Measurements from ENCODE around the gene PALD1.

The PALD1 gene

GRCh38 chr10:70564113-70564725 lies 85.7 kb downstream of the PALD1 start:
- no peaks in the 10 kb centered on the region for H3K9me3 ChIP-seq (ENCODE audit: insufficient read depth, low read depth, low read length)
- no peak overlapping the region for H3K4me3 ChIP-seq (ENCODE audit: low read length)
- H3K9ac ChIP-seq (ENCODE audit: low read depth, low read length), result no peak overlapping the region
- no peaks in the 10 kb centered on the region for H3K36me3 ChIP-seq (ENCODE audit: insufficient read depth, low read depth, low read length)
- no peaks in the 10 kb centered on the region for H3K4me1 ChIP-seq (ENCODE audit: insufficient read depth, low read length)
- H3K27ac ChIP-seq (ENCODE audit: low read length), result no peak overlapping the region
- no peaks in the 10 kb centered on the region for H3K27me3 ChIP-seq (ENCODE audit: insufficient read depth, low read length)

DNA sequence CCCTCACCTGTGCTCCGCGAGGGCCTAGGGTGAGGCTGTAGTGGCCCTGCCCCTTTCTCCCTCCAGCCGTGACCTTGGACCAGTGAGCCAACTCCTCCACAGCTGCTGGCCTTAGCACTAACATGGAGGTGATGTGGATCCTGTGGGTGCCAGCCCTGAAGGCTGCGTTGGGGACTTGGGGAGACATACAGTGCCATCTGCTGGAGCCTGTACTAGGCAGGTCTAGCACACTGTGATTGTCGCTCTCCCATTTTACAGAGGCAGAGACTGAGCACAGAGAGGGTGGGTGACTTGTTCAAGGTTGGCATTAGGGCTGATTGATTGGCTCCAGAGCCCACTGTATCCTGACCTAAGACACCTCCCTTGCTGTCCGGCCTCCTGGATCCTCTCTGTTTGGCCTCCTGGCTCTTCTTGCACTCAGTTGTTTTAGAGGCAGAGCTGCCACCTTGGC lies 86.4 kb downstream of the PALD1 start:
- H3K9me3 ChIP-seq (ENCODE audit: insufficient read depth, low read depth, low read length), result no peaks in the 10 kb centered on the region
- H3K4me3 ChIP-seq (ENCODE audit: low read length), result no peak overlapping the region
- no peak overlapping the region for H3K9ac ChIP-seq (ENCODE audit: low read depth, low read length)
- no peaks in the 10 kb centered on the region for H3K27me3 ChIP-seq (ENCODE audit: insufficient read depth, low read length)
- no peak overlapping the region for H3K27ac ChIP-seq (ENCODE audit: low read length)
- no peaks in the 10 kb centered on the region for H3K36me3 ChIP-seq (ENCODE audit: insufficient read depth, low read depth, low read length)
- no peaks in the 10 kb centered on the region for H3K4me1 ChIP-seq (ENCODE audit: insufficient read depth, low read length)

DNA sequence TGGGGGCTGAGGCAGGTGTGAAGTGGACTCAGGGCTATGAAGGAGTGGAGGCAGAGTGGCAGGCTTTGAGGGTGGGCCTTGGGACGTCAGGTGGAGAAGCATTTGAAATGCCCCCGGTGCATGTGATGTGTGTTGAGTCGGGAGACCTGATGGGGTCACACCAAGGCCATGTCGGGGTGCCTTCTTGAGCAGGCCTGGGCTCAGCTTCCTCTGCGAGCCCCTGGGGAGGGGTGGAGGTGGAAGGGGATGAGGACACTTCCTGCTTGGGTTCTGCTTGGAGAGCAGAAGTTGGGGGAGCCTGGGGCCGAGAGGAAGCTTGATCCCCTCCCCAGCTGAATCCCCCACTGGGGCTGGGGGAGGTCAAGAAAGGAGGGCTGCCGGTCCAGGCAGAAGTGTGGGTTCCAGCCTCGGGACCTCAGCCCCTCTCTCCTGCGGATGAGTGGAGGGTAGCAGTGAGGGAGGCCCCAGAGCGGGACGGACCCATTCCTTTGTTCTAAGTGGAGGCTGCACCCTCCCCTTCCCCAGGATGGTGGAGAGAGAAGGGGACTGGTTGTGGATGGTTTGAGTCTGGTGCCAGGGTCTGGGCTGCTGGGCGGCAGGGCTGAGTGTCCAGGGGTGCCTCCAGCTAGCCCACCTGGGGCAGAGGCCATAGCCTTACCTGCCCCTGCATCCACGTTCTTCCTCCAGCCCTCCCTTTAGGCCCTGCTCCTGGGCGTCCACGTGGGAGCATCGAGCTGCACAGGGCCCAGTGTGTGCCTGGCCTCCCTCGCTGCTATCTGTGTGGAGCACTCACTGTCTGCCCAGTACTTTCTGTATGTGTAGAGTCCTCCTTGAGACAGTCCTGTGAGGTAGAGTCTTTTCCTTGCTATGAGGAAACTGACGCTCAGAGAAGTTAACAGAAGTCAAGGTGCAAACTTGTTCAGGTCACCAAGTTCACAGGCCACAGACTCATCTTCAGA lies 87.3 kb downstream of the PALD1 start:
- Histone ChIP-seq H3K27me3 (ENCODE audit: insufficient read depth, low read length) (no peaks in the 10 kb centered on the region), H3K9me3 (ENCODE audit: insufficient read depth, low read depth, low read length) (no peaks in the 10 kb centered on the region), H3K4me1 (ENCODE audit: insufficient read depth, low read length) (no peaks in the 10 kb centered on the region), H3K4me3 (ENCODE audit: low read length) (no peak overlapping the region), H3K9ac (ENCODE audit: low read depth, low read length) (no peak overlapping the region), H3K36me3 (ENCODE audit: insufficient read depth, low read depth, low read length) (no peaks in the 10 kb centered on the region), H3K27ac (ENCODE audit: low read length) (no peak overlapping the region)

DNA sequence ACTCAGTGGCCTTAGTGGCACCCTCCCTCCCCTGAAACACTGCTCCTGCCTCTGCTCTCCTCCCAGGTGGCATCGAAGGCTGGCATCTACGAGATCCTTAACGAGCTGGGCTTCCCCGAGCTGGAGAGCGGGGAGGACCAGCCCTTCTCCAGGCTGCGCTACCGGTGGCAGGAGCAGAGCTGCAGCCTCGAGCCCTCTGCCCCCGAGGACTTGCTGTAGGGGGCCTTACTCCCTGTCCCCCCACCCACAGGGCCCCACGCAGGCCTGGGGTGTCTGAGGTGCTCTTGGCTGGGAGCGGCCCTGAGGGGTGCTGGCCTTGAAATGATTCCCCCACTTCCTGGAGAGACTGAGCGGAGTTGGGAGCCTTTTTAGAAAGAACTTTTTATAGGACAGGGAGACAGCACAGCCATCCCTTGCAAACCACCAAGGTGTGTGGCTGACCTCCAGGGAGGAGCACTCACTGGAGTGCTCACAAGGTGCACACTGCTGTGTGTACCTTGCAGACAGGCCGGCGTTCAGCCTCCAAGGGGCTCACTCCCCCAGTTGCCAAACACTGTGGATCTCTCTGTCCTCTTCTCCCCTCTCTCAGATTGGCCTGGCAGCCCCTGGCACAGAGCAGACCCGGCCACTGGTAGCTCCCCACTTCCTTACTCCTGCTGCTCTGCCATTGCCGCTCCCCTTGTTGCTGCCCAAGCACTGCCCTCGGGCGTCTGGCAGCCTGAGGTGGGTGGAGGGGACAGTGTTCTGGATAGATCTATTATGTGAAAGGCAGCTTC lies 88.1 kb downstream of the PALD1 start:
- Histone ChIP-seq H3K36me3 (ENCODE audit: insufficient read depth, low read depth, low read length) (no peaks in the 10 kb centered on the region), H3K4me1 (ENCODE audit: insufficient read depth, low read length) (no peaks in the 10 kb centered on the region)

DNA sequence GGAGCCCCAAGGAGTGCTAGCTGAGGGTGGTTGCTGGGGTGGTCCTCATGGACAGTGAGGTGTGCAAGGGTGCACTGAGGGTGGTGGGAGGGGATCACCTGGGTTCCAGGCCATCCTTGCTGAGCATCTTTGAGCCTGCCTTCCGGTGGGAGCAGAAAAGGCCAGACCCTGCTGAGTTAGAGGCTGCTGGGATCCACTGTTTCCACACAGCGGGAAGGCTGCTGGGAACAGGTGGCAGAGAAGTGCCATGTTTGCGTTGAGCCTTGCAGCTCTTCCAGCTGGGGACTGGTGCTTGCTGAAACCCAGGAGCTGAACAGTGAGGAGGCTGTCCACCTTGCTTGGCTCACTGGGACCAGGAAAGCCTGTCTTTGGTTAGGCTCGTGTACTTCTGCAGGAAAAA lies 89.0 kb downstream of the PALD1 start:
- H3K4me3 ChIP-seq (ENCODE audit: low read length), result no peak overlapping the region
- no peak overlapping the region for H3K9ac ChIP-seq (ENCODE audit: low read depth, low read length)
- no peaks in the 10 kb centered on the region for H3K4me1 ChIP-seq (ENCODE audit: insufficient read depth, low read length)
- H3K27me3 ChIP-seq (ENCODE audit: insufficient read depth, low read length), result no peaks in the 10 kb centered on the region
- no peaks in the 10 kb centered on the region for H3K9me3 ChIP-seq (ENCODE audit: insufficient read depth, low read depth, low read length)
- no peak overlapping the region for H3K27ac ChIP-seq (ENCODE audit: low read length)
- H3K36me3 ChIP-seq (ENCODE audit: insufficient read depth, low read depth, low read length), result no peaks in the 10 kb centered on the region

More for the DNA sequence above, 88.1 kb downstream of the PALD1 start:
- H3K9ac ChIP-seq (ENCODE audit: low read depth, low read length), result no peak overlapping the region
- no peak overlapping the region for H3K4me3 ChIP-seq (ENCODE audit: low read length)
- no peaks in the 10 kb centered on the region for H3K9me3 ChIP-seq (ENCODE audit: insufficient read depth, low read depth, low read length)
- no peaks in the 10 kb centered on the region for H3K27me3 ChIP-seq (ENCODE audit: insufficient read depth, low read length)
- no peak overlapping the region for H3K27ac ChIP-seq (ENCODE audit: low read length)

DNA sequence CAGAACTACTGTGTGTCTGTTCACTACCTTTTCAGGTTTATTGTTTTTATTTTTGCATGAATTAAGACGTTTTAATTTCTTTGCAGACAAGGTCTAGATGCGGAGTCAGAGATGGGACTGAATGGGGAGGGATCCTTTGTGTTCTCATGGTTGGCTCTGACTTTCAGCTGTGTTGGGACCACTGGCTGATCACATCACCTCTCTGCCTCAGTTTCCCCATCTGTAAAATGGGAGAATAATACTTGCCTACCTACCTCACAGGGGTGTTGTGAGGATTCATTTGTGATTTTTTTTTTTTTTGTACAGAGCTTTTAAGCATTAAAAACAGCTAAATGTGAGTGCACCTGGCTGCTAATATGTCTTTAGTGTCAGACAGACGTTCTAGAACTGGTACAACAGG lies 89.5 kb downstream of the PALD1 start:
- H3K4me1 ChIP-seq (ENCODE audit: insufficient read depth, low read length), result no peaks in the 10 kb centered on the region
- H3K27ac ChIP-seq (ENCODE audit: low read length), result no peak overlapping the region
- no peaks in the 10 kb centered on the region for H3K9me3 ChIP-seq (ENCODE audit: insufficient read depth, low read depth, low read length)
- H3K36me3 ChIP-seq (ENCODE audit: insufficient read depth, low read depth, low read length), result no peaks in the 10 kb centered on the region
- H3K27me3 ChIP-seq (ENCODE audit: insufficient read depth, low read length), result no peaks in the 10 kb centered on the region
- H3K4me3 ChIP-seq (ENCODE audit: low read length), result no peak overlapping the region
- H3K9ac ChIP-seq (ENCODE audit: low read depth, low read length), result no peak overlapping the region

GRCh38 chr10:70568781-70569495 lies 90.4 kb downstream of the PALD1 start:
- no peak overlapping the region for H3K4me3 ChIP-seq (ENCODE audit: low read length)
- no peak overlapping the region for H3K27ac ChIP-seq (ENCODE audit: low read length)
- no peaks in the 10 kb centered on the region for H3K4me1 ChIP-seq (ENCODE audit: insufficient read depth, low read length)
- no peaks in the 10 kb centered on the region for H3K36me3 ChIP-seq (ENCODE audit: insufficient read depth, low read depth, low read length)
- no peaks in the 10 kb centered on the region for H3K27me3 ChIP-seq (ENCODE audit: insufficient read depth, low read length)
- no peak overlapping the region for H3K9ac ChIP-seq (ENCODE audit: low read depth, low read length)
- no peaks in the 10 kb centered on the region for H3K9me3 ChIP-seq (ENCODE audit: insufficient read depth, low read depth, low read length)

DNA sequence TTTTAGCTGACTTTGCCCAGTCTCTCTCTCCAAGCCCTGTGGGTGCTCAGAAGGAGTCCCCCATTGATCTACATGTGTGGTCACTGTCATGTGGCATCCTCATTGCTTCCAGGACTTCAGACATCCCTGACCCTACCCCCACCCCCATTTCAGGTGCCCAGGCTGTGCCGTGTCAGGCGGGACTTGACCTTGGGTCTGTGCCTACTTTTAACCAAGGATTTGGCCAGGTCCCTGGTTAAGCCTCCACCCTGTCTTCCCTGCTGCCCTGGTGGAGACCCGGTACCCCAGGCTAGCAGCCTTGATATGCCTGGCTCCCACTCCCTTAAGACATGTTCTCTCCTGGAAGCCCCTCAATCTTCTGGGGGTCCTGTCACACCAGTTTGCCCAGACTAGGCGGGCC lies 92.7 kb downstream of the PALD1 start:
- no peak overlapping the region for H3K27ac ChIP-seq (ENCODE audit: low read length)
- no peak overlapping the region for H3K9ac ChIP-seq (ENCODE audit: low read depth, low read length)
- no peak overlapping the region for H3K4me3 ChIP-seq (ENCODE audit: low read length)
- H3K9me3 ChIP-seq (ENCODE audit: insufficient read depth, low read depth, low read length), result no peaks in the 10 kb centered on the region
- no peaks in the 10 kb centered on the region for H3K27me3 ChIP-seq (ENCODE audit: insufficient read depth, low read length)
- H3K4me1 ChIP-seq (ENCODE audit: insufficient read depth, low read length), result no peaks in the 10 kb centered on the region
- H3K36me3 ChIP-seq (ENCODE audit: insufficient read depth, low read depth, low read length), result no peaks in the 10 kb centered on the region

DNA sequence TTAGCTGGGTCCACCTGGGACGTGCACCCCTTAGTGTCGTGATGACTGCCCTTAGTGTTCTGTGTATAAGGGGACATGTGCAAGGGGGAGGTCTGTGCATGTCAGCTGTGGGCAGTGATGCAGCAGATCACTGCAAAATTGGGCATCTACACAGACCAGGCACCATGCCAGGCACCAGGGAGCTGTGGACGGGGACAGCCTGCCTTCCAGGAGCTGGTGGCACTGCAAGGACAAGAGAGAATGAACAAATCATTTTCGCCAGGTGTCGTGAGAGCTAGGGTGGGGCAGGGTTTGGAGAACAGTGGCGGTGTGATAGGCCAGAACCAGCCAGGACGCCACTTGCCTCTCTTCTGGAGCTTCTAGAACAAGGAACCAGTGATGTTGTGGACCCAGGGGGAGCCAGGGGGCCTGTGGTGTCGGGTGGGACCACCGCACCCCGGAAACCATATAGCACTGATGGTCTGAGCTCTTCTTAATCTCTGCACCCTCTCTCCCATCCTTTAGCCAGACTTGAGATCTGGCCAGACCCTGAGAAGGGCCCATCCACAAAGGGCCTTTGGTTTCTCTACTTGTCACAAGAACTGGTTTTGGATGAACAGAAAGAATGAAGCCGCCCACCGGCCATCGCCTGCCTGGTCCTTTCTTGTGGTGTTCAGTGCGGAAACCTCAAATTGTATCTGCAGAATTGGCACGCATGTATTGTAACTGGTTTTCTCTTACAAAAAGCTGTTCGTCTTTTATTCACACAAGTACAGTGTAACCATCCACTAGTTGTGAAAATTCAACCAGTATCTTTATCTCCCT lies 93.3 kb downstream of the PALD1 start:
- no peak overlapping the region for H3K27ac ChIP-seq (ENCODE audit: low read length)
- H3K36me3 ChIP-seq (ENCODE audit: insufficient read depth, low read depth, low read length), result no peaks in the 10 kb centered on the region
- no peak overlapping the region; the same call in 1 of the 2 replicates for H3K9ac ChIP-seq (ENCODE audit: low read depth, low read length)
- H3K27me3 ChIP-seq (ENCODE audit: insufficient read depth, low read length), result no peaks in the 10 kb centered on the region
- no peak overlapping the region for H3K4me3 ChIP-seq (ENCODE audit: low read length)
- no peaks in the 10 kb centered on the region for H3K4me1 ChIP-seq (ENCODE audit: insufficient read depth, low read length)
- H3K9me3 ChIP-seq (ENCODE audit: insufficient read depth, low read depth, low read length), result no peaks in the 10 kb centered on the region

DNA sequence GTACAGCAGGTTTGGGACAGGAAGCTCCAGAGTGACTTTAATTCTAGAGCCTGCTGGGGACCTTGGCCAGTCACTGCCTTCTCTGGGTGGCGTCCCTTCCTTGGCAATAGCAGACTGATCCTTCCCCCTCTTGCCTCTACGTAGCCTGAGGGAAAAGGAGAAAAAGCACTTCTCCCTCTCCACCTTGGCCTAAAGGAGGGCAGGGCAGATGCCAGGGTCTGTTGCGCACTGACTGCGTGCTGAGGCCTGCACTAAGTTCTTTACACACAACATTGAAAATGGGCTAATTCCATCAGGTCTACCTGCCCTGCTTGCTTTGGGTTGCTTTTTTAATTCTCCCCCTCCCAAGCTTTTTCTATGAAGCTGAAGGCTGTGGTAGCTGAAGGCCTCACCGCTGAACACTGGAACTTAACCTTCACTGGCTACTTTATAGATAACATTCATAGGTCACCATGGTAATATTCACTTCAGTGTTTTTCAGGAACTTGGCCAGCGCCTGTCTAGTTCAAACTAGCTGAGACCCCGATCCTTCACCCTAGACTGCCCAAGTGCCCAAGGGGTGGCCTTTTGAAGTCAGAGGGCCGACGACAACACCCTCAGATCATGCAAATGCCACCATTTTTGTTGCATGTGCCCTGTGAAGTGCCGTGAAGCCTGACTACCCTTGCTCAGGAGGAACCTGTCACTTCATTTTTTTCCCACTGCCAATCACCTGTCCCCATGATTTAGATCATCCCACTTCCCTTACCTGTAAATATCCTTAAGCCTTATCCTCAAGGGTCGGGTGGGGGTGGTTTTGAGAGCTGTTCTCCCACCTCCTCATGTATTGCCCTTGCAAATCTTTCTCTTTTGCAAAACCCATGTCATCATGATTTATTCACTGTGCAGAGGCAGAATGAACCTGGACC lies 95.3 kb downstream of the PALD1 start:
- no peaks in the 10 kb centered on the region for H3K27me3 ChIP-seq (ENCODE audit: insufficient read depth, low read length)
- H3K4me1 ChIP-seq (ENCODE audit: insufficient read depth, low read length), result no peaks in the 10 kb centered on the region
- H3K27ac ChIP-seq (ENCODE audit: low read length), result no peak overlapping the region
- H3K36me3 ChIP-seq (ENCODE audit: insufficient read depth, low read depth, low read length), result no peaks in the 10 kb centered on the region
- H3K9ac ChIP-seq (ENCODE audit: low read depth, low read length), result no peak overlapping the region
- no peaks in the 10 kb centered on the region for H3K9me3 ChIP-seq (ENCODE audit: insufficient read depth, low read depth, low read length)
- no peak overlapping the region for H3K4me3 ChIP-seq (ENCODE audit: low read length)

All from iPS-20b (cell line).